Thyroid gland (tissue), 4 donors: ENCODE measurements around the gene MAPRE3.

ENCODE experiments used
- CTCF ChIP-seq, 6 experiments: fragments of 200-600 bp in 3 of 6; fragments of 450-650 bp in 3 of 6; sonication (generic) in 3 of 6; IDR thresholded peaks; one replicate each; pipeline ENCODE4 v1.5.1; 2016 to 2019; ENCODE audit warnings: antibody characterized with exemption in 6 of 6, mild to moderate bottlenecking in 2 of 6, inconsistent platforms in 1 of 6, moderate library complexity in 1 of 6
- POLR2A ChIP-seq, 2 donors: fragments of 450-650 bp; IDR thresholded peaks; one replicate each; pipeline ENCODE4 v1.6.1; 2017; ENCODE audit warnings: antibody characterized with exemption in 2 of 2, mild to moderate bottlenecking in 2 of 2, moderate library complexity in 1 of 2

- TF ChIP-seq CTCF (IDR thresholded peaks at IDR 0.05) (no peak), POLR2A (IDR thresholded peaks at IDR 0.05) (no peak)
These were observed 49.1 kb upstream of the MAPRE3 start for GRCh38 chr2:26921323-26921722.
